ENCODE results near the gene DCLRE1A.

GRCh38 chr10:113865901-113866300 lies 12.0 kb upstream of the DCLRE1A start:
- no peak for TF ChIP-seq ZBTB7A (IDR thresholded peaks at IDR 0.05; ENCODE audit: borderline replicate concordance, control insufficient read depth, low read depth, low read length)
- no peak for TF ChIP-seq YY1 (IDR thresholded peaks at IDR 0.05; ENCODE audit: borderline replicate concordance in 1 of 3, control insufficient read depth in 1 of 3, extremely low read depth in 1 of 3, insufficient read depth in 3 of 3, insufficient read length in 1 of 3, insufficient replicate concordance in 2 of 3, low read depth in 1 of 3, low read length in 2 of 3)
- no peak for TF ChIP-seq ZNF699 (CRISPR knock-in tag; IDR thresholded peaks at IDR 0.05; ENCODE audit: insufficient replicate concordance)
- TF ChIP-seq GABPB1 (CRISPR knock-in tag; IDR thresholded peaks at IDR 0.05), result no peak
- no peak for TF ChIP-seq TARDBP (IDR thresholded peaks at IDR 0.05)
- TF ChIP-seq ATF7 (IDR thresholded peaks at IDR 0.05), result no peak
- TF ChIP-seq KAT2B (IDR thresholded peaks at IDR 0.05; ENCODE audit: low read depth, low read length), result no peak
- no peak for TF ChIP-seq MIER1 (IDR thresholded peaks at IDR 0.05; ENCODE audit: low read depth)
